Nephron (organoid): ENCODE results near the gene SLC35E2B.

Source experiments
- H3K27ac Mint-ChIP-seq, 3 experiments: 2 replicates each; pipeline ENCODE4 v1.8.0; 2020; ENCODE audit warnings: mixed read lengths in 3 of 3, mild to moderate bottlenecking in 2 of 3, moderate library complexity in 1 of 3
- H3K27me3 Mint-ChIP-seq: 2 replicates; pipeline ENCODE4 v1.8.0; 2021; ENCODE audit warnings: low read depth, mild to moderate bottlenecking, moderate library complexity, mixed read lengths
- H3K36me3 Mint-ChIP-seq: 2 replicates; pipeline ENCODE4 v1.8.0; 2020; ENCODE audit warnings: low read depth, mixed read lengths
- H3K4me1 Mint-ChIP-seq: 2 replicates; pipeline ENCODE4 v1.8.0; 2020; ENCODE audit warnings: mixed read lengths
- H3K4me3 Mint-ChIP-seq, 3 experiments: 2 replicates each; pipeline ENCODE4 v1.8.0; 2020; ENCODE audit warnings: mild to moderate bottlenecking in 3 of 3, mixed read lengths in 3 of 3, moderate library complexity in 2 of 3
- H3K9me3 Mint-ChIP-seq: 2 replicates; pipeline ENCODE4 v1.8.0; 2020; ENCODE audit warnings: mixed read lengths
- CTCF ChIP-seq, 3 experiments: fragments of 200-600 bp; sonication (generic); IDR thresholded peaks; one replicate each; pipeline ENCODE4 v1.5.0; 2021; ENCODE audit warnings: antibody characterized with exemption in 3 of 3; ENCODE audit not compliant: unreplicated experiment in 3 of 3

Gene SLC35E2B

GRCh38 chr1:1630191-1630964 lies 62.2 kb downstream of the SLC35E2B start:
- no peaks in the 10 kb centered on the region for H3K9me3 Mint-ChIP-seq
- no peak for TF ChIP-seq CTCF (IDR thresholded peaks at IDR 0.05; ENCODE audit: unreplicated experiment in 3 of 3)
- peak overlapping the region; percentile 71 to 82 (median 79) for H3K4me3 Mint-ChIP-seq
- H3K4me1 Mint-ChIP-seq, result no peaks in the 10 kb centered on the region
- no peaks in the 10 kb centered on the region for H3K36me3 Mint-ChIP-seq
- no peak overlapping the region for H3K27ac Mint-ChIP-seq
- H3K27me3 Mint-ChIP-seq, result no peaks in the 10 kb centered on the region

- Mint-ChIP-seq H3K4me1 (no peaks in the 10 kb centered on the region), H3K27me3 (no peaks in the 10 kb centered on the region), H3K9me3 (no peaks in the 10 kb centered on the region), H3K36me3 (no peaks in the 10 kb centered on the region), H3K4me3 (peak overlapping the region in 1 of 3 experiments; percentile 56), H3K27ac (no peak overlapping the region)
- TF ChIP-seq CTCF (IDR thresholded peaks at IDR 0.05; ENCODE audit: unreplicated experiment in 3 of 3), result no peak
These were observed 63.0 kb downstream of the SLC35E2B start for GRCh38 chr1:1629430-1630190.

- H3K9me3 Mint-ChIP-seq, result no peaks in the 10 kb centered on the region
- H3K36me3 Mint-ChIP-seq, result no peaks in the 10 kb centered on the region
- no peak overlapping the region for H3K4me3 Mint-ChIP-seq
- H3K27ac Mint-ChIP-seq, result no peak overlapping the region
- no peaks in the 10 kb centered on the region for H3K4me1 Mint-ChIP-seq
- no peak for TF ChIP-seq CTCF (IDR thresholded peaks at IDR 0.05; ENCODE audit: unreplicated experiment in 3 of 3)
- H3K27me3 Mint-ChIP-seq, result no peaks in the 10 kb centered on the region
These were observed 63.7 kb downstream of the SLC35E2B start for GRCh38 chr1:1628754-1629429.

GRCh38 chr1:1627829-1628753 lies 64.5 kb downstream of the SLC35E2B start:
- no peak for TF ChIP-seq CTCF (IDR thresholded peaks at IDR 0.05; ENCODE audit: unreplicated experiment in 3 of 3)
- Mint-ChIP-seq H3K9me3 (no peaks in the 10 kb centered on the region), H3K4me3 (no peak overlapping the region), H3K36me3 (no peaks in the 10 kb centered on the region), H3K27me3 (no peaks in the 10 kb centered on the region), H3K4me1 (no peaks in the 10 kb centered on the region), H3K27ac (no peak overlapping the region)

GRCh38 chr1:1627261-1627828 lies 65.2 kb downstream of the SLC35E2B start:
- Mint-ChIP-seq H3K36me3 (no peaks in the 10 kb centered on the region), H3K9me3 (no peaks in the 10 kb centered on the region), H3K27ac (no peak overlapping the region), H3K27me3 (no peaks in the 10 kb centered on the region), H3K4me1 (no peaks in the 10 kb centered on the region), H3K4me3 (no peak overlapping the region)
- no peak for TF ChIP-seq CTCF (IDR thresholded peaks at IDR 0.05; ENCODE audit: unreplicated experiment in 3 of 3)
